ENCODE measurements around the gene RALGPS1.

RALGPS1 gene

DNA sequence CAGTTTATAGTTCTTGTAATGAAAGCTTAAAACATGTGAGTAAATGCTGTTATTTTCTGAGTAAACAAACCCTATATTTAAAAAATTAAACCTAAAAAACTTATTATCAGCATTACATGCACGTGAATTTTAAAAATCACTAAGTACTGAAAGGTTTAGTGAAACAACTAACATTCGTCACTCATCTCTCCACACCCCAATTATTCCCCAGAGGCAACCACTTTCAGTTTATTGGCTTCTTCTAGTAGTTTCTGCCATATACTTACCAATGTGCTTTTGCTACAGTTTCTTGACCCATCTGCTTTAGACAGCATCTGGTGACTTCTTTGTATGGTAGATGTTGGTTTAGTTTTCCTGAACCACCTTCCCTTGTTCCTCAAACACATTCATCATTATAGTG, 149.8 kb downstream of the RALGPS1 start:
- Histone ChIP-seq H3K27ac (ENCODE audit: low read length) (no peak overlapping the region), H3K27me3 (ENCODE audit: control insufficient read depth, insufficient read depth, low read length) (no peaks in the 10 kb centered on the region), H3K4me3 (ENCODE audit: low read length) (no peak overlapping the region), H3K36me3 (ENCODE audit: control insufficient read depth, low read depth, low read length) (no peaks in the 10 kb centered on the region), H3K9ac (ENCODE audit: low read length) (no peak overlapping the region), H3K4me1 (ENCODE audit: control insufficient read depth, low read depth, low read length) (peaks cover 10% of the 10 kb centered on the region), H3K9me3 (ENCODE audit: control insufficient read depth, low read depth, low read length) (no peaks in the 10 kb centered on the region)

DNA sequence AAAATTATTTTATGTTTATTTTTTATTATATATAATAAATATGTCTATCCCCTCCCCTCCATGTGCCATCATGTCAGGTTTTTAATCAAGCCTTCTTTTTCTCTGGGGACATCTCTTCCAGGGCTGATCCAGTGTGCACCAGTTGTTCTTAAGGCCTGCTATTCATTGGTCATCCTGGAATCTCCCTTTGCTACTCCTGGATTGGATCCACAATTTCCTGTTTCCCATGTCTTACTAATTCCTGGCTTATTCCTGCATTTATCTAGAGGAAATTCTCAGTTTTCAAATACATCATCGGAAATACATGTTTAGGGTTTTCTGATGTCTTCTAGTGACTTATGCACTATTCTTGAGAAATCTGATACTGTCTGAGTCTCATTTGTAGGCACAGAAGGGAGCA, 151.0 kb downstream of the RALGPS1 start:
- Histone ChIP-seq H3K27me3 (ENCODE audit: control insufficient read depth, insufficient read depth, low read length) (no peaks in the 10 kb centered on the region), H3K36me3 (ENCODE audit: control insufficient read depth, low read depth, low read length) (no peaks in the 10 kb centered on the region), H3K4me3 (ENCODE audit: low read length) (no peak overlapping the region), H3K27ac (ENCODE audit: low read length) (no peak overlapping the region), H3K4me1 (ENCODE audit: control insufficient read depth, low read depth, low read length) (peaks cover 10% of the 10 kb centered on the region), H3K9ac (ENCODE audit: low read length) (no peak overlapping the region), H3K9me3 (ENCODE audit: control insufficient read depth, low read depth, low read length) (no peaks in the 10 kb centered on the region)

DNA sequence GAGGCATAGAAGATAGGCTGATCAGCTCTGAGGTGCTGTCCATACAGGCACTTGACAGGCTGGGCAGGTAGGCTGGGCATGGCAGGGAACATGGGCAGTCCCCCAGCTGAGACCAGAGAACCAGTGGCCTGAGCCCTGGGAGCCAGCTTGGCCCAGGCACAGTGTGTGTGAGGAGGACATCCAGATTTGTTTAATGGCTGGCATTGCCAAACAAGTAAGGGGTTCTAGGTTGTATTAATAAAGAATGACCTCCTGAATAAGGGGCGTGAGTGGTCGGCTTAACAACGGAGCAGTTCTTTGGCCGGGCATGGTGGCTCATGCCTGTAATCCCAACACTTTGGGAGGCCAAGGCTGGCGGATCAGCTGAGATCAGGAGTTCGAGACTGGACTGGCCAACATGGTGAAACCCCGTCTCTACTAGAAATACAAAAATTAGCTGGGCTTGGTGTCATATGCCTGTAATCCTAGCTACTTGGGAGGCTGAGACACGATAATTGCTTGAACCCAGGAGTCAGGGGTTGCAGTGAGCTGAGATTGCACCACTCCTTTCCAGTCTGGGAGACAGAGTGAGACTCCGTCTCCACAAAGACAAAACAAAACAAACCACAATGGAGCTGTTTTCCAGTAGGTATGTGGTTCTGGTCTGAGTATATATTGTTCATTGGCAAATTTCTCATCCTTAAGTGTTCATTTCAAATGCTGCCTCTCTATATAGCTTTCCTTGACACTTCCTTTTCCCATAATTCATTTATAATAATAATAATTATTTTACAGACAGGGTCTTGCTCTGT, 151.7 kb downstream of the RALGPS1 start:
- H3K9me3 ChIP-seq (ENCODE audit: control insufficient read depth, low read depth, low read length): no peaks in the 10 kb centered on the region
- H3K36me3 ChIP-seq (ENCODE audit: control insufficient read depth, low read depth, low read length): no peaks in the 10 kb centered on the region
- no peak overlapping the region for H3K27ac ChIP-seq (ENCODE audit: low read length)
- H3K4me1 ChIP-seq (ENCODE audit: control insufficient read depth, low read depth, low read length): peaks cover 10% of the 10 kb centered on the region
- no peaks in the 10 kb centered on the region for H3K27me3 ChIP-seq (ENCODE audit: control insufficient read depth, insufficient read depth, low read length)
- no peak overlapping the region for H3K4me3 ChIP-seq (ENCODE audit: low read length)
- H3K9ac ChIP-seq (ENCODE audit: low read length): no peak overlapping the region

DNA sequence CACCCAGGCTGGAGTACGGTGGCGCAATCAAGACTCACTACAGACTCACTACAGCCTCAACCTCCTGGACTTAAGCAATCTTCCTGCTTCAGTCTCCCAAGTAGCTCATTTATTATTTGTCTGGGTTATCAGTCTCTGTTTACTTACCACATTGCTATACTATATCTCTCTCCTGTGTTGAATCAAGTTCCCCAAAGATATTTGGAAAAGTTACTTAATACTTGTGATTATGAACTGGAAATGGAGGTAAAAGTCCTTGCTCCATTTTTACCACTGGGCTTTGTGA, 152.2 kb downstream of the RALGPS1 start:
- Histone ChIP-seq H3K9me3 (ENCODE audit: control insufficient read depth, low read depth, low read length) (peaks cover under 1% of the 10 kb centered on the region), H3K27me3 (ENCODE audit: control insufficient read depth, insufficient read depth, low read length) (no peaks in the 10 kb centered on the region), H3K36me3 (ENCODE audit: control insufficient read depth, low read depth, low read length) (no peaks in the 10 kb centered on the region), H3K27ac (ENCODE audit: low read length) (no peak overlapping the region), H3K4me3 (ENCODE audit: low read length) (no peak overlapping the region), H3K9ac (ENCODE audit: low read length) (no peak overlapping the region), H3K4me1 (ENCODE audit: control insufficient read depth, low read depth, low read length) (peaks cover 10% of the 10 kb centered on the region)

DNA sequence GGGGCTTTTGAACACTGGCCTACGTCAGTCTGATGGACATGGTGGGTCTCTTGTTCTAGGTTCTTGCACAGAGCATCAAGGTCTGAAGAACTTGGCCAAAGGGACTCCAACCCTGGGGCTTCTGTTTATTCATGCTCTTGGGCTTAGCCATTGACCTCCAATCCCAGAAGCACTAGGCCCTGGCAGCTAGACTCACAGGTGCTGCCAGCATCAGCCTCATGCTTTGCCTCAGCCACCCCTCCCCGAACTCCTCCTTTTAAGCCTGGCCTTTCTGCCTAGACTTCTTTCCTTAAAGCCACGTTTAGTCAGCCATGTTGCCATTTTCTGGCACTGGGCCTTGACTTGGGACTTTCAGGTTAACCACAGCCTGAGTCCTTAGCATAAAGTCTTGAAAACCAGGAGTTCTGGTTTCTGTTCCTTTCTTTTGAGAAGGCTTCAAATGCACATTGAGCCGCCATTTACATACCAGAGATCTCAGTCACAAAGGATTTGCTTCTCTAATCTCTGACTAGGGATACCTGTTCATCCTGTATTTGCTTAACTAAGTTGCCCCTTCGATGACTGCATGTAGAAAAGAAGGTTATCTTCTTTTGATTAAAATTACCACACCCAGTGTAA, 153.1 kb downstream of the RALGPS1 start:
- Histone ChIP-seq H3K27ac (ENCODE audit: low read length) (no peak overlapping the region), H3K9ac (ENCODE audit: low read length) (no peak overlapping the region), H3K4me3 (ENCODE audit: low read length) (no peak overlapping the region)

DNA sequence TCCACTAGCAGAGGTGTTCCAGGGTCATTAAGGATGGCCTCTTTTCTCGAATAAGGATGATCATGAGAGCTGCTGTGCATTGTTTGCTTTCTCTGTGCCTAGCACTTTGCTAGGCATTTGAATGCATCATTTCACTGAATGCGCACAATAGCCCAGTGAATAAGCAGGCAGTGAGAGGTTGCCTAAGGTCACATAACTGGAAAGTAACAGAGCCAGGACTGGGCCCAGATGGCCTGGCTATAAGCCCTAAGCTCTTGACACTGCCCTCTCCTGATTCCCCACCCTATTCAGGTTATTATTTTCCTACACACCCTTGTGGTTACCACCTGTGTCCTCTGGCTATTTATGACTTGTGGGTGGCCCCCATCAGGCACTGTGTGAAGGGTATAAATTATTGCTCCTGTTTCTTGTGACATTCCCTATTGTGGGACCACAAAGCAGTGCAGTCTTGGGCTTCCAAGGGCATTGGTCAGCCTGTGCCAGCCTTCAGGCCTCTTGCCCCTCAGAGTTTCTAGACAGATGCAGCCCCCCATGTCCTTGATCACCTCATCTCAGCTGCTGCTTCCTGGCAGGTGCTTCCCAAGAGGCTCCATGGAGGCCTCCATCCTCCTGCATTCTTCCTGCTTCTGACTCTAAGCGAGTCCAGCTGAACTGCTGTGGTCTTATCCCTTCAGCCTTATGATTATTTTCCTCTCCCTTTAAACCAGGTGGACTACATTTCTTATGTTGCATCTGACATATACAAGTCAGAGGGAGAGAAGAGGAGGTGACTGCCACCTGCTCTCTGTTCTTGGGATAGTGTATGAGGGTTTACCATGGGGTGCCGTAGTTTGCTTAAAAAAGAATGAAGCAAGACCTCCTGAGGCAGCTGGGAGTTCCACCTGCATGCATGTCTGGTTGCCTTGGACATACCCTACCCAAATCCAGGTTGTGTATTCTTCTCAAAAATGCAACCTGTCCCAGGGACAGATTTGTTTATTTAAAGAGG, 160.3 kb downstream of the RALGPS1 start:
- peak overlapping the region; percentile 0 for H3K4me3 ChIP-seq (ENCODE audit: low read length)
- H3K27ac ChIP-seq (ENCODE audit: low read length): no peak overlapping the region
- peak overlapping the region; percentile 0 for H3K9ac ChIP-seq (ENCODE audit: low read length)
- no peaks in the 10 kb centered on the region for H3K27me3 ChIP-seq (ENCODE audit: control insufficient read depth, insufficient read depth, low read length)
- H3K9me3 ChIP-seq (ENCODE audit: control insufficient read depth, low read depth, low read length): peaks cover 3% of the 10 kb centered on the region
- peaks cover 39% of the 10 kb centered on the region for H3K4me1 ChIP-seq (ENCODE audit: control insufficient read depth, low read depth, low read length)
- H3K36me3 ChIP-seq (ENCODE audit: control insufficient read depth, low read depth, low read length): no peaks in the 10 kb centered on the region

More for the DNA sequence above, 153.1 kb downstream of the RALGPS1 start:
- Histone ChIP-seq H3K27me3 (ENCODE audit: control insufficient read depth, insufficient read depth, low read length) (no peaks in the 10 kb centered on the region), H3K36me3 (ENCODE audit: control insufficient read depth, low read depth, low read length) (no peaks in the 10 kb centered on the region), H3K9me3 (ENCODE audit: control insufficient read depth, low read depth, low read length) (peaks cover 3% of the 10 kb centered on the region), H3K4me1 (ENCODE audit: control insufficient read depth, low read depth, low read length) (peaks cover 10% of the 10 kb centered on the region)

DNA sequence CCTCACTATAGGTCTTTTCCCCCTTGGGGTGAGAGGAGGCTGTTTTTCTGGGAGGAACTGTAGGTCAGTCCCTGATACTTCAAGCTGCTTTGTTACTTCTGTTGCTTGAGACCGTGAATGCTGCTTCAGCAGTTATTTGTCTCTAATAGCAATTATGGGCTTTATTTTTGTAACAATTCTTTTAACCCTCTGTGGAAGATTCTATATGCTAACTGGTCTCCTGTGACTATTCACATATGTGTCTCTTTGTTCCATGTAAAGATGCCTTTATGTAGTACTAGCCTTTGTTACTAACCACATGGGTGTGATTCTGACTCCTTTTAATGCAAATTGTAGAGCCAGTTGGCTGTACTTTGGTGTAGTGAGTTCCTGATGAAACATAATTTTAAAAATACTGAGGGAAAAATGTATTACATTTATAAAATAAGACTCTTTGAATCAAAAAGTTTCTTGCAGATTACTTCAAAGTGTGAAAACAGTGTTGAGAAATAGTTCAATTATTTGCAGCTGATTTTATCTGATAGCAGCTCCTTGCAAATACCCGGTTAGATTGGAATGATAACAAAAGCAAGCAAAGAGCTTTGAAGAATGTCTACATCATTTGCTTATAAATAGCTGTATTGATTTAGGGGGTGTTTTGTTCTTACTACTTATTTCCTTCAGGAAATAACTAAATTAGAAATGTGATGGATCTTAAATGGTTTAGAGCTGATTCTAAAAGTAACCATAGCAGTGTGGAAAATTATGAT, 161.2 kb downstream of the RALGPS1 start:
- Histone ChIP-seq H3K9ac (ENCODE audit: low read length) (peak overlapping the region; percentile 0), H3K27ac (ENCODE audit: low read length) (peak overlapping the region; percentile 39)

DNA sequence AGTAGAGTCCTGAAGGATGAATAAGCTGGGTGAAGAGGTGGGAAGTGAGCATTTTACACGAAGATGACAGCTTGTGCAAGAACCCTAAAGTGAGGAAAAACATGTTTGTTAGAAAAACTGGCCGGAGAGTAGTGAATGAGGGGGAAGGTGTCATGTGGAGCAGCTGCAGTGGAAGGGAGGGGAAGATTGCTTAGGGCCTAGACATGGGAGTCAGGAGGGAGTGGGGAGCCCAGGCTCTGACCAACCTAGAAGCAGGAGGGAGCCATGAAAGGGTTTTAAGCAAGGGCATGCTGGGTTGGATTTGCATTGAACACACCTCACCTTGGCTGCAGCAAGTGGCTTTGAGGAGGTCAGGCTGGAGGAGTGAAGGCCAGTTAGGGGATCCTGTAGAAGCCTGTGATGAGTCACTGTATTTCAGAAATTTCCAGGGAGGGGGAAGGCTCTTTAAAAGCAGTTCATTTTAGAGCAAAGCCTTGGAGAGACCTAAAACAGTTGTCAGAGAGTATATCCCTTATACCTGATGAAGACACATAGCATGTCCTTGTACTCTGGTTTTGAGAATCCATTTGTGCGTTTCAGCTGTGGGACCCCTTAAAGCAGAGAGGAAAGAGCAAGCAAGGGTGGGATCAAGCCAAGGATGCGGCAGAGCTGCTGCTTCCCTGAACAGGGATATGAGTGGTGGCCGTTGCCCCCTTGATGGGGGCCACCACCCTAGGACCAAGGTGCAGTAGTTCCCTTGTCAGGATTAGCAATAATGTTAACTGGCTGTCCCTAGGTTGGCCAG, 162.5 kb downstream of the RALGPS1 start:
- Histone ChIP-seq H3K9ac (ENCODE audit: low read length) (peak overlapping the region; percentile 0), H3K27ac (ENCODE audit: low read length) (no peak overlapping the region), H3K4me3 (ENCODE audit: low read length) (no peak overlapping the region), H3K9me3 (ENCODE audit: control insufficient read depth, low read depth, low read length) (peaks cover under 1% of the 10 kb centered on the region), H3K36me3 (ENCODE audit: control insufficient read depth, low read depth, low read length) (no peaks in the 10 kb centered on the region), H3K27me3 (ENCODE audit: control insufficient read depth, insufficient read depth, low read length) (no peaks in the 10 kb centered on the region), H3K4me1 (ENCODE audit: control insufficient read depth, low read depth, low read length) (peaks cover 39% of the 10 kb centered on the region)

More for the DNA sequence above, 161.2 kb downstream of the RALGPS1 start:
- H3K36me3 ChIP-seq (ENCODE audit: control insufficient read depth, low read depth, low read length): no peaks in the 10 kb centered on the region
- H3K4me3 ChIP-seq (ENCODE audit: low read length): peak overlapping the region; percentile 0
- peaks cover 39% of the 10 kb centered on the region for H3K4me1 ChIP-seq (ENCODE audit: control insufficient read depth, low read depth, low read length)
- H3K9me3 ChIP-seq (ENCODE audit: control insufficient read depth, low read depth, low read length): peaks cover 3% of the 10 kb centered on the region
- H3K27me3 ChIP-seq (ENCODE audit: control insufficient read depth, insufficient read depth, low read length): no peaks in the 10 kb centered on the region

DNA sequence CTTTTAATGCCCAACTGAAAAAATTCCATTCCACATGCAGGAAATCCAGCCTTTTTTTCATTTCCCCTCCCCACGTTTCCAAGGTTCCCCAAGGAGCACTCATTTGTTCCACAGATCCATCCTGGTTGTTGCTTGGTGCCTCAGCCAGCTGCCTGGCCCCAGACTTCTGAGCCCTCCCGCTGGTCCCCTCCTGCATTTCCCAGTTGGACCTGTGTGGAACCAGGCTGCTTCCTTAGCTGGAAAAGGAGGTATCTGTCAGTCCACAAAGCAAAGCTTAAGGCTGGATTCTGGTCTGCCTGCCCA, 163.0 kb downstream of the RALGPS1 start:
- Histone ChIP-seq H3K27ac (ENCODE audit: low read length) (no peak overlapping the region), H3K9ac (ENCODE audit: low read length) (no peak overlapping the region), H3K9me3 (ENCODE audit: control insufficient read depth, low read depth, low read length) (no peaks in the 10 kb centered on the region), H3K4me1 (ENCODE audit: control insufficient read depth, low read depth, low read length) (peaks cover 39% of the 10 kb centered on the region), H3K4me3 (ENCODE audit: low read length) (no peak overlapping the region), H3K36me3 (ENCODE audit: control insufficient read depth, low read depth, low read length) (no peaks in the 10 kb centered on the region), H3K27me3 (ENCODE audit: control insufficient read depth, insufficient read depth, low read length) (no peaks in the 10 kb centered on the region)

DNA sequence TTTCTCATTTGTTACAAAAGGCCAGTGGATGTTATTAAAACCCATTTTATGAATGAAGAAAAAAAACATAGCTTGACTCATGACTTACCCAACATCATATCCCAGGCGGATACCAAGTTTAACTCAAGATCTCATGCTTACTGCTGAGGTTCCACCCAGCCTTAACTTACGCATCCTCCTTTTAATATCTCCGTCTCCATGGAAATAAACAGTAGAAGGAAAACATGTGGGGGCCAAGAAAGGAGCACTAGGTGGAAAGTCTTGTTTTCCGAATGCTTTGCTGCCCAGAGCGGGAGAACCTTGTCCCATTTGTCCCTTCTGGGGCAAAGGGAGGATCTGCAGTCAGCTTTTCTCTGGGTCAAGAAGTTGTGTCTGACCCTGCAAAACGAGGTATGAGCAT, 163.8 kb downstream of the RALGPS1 start:
- Histone ChIP-seq H3K4me3 (ENCODE audit: low read length) (no peak overlapping the region), H3K9ac (ENCODE audit: low read length) (no peak overlapping the region), H3K9me3 (ENCODE audit: control insufficient read depth, low read depth, low read length) (no peaks in the 10 kb centered on the region), H3K36me3 (ENCODE audit: control insufficient read depth, low read depth, low read length) (no peaks in the 10 kb centered on the region), H3K27me3 (ENCODE audit: control insufficient read depth, insufficient read depth, low read length) (no peaks in the 10 kb centered on the region), H3K27ac (ENCODE audit: low read length) (no peak overlapping the region), H3K4me1 (ENCODE audit: control insufficient read depth, low read depth, low read length) (peaks cover 39% of the 10 kb centered on the region)

All from iPS-18a (cell line).